GM19468 (cell line): ENCODE data around the gene RDX.
A peak's percentile ranks its signal among the peaks of the same experiment; 100 is the strongest.

ENCODE experiments used
- ATAC-seq: cut with Tn5 transposase; IDR thresholded peaks from one replicate; pipeline ENCODE4 v1.9.1; 2021; ENCODE audit warnings: mild to moderate bottlenecking, moderate library complexity, moderate number of reproducible peaks; ENCODE audit not compliant: unreplicated experiment; ENCODE audit errors: extremely low read depth

Gene RDX

DNA sequence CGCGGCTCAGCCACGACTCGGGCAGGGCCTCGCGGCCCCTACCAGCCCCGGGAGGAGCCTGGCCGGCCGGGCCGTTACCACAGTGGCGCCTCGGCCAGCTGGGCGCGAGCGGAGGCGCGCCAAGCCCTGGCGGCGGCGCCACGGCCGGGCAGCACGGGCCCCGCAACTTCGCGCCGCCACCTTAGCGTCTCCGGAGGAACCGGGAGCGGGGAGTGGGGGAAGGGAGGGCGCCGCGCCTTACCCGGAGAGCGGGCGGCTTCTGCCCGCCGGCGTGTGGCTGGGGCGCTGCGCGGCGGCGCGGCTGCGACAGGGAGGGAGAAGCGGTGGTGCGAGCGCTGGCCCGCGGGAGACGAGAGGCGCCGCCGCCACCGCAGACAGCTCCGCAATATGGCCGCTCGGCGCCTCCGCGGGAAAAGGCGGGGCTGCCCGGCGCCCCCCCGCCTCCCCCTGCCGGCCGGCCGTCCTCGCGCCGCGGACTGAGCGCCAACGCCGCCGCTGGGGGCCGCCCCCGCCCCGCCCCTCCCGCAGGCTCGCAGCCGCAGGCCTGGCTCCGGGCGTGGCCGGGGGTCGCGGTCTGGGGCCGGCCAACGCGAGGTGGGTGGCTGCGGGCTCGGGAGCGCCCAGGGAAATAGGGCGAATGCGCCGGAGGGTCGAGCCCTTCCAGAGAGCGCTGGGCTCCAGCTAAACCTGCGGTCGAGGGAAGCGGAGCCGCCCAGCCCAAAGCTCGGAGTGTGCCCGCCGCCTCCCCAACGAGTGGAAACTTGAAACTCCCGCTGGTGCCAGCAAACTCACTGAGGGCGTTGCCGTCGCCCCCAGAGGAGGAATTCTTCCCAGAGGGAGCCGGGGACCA is at the start of gene RDX:
TSS of gene RDX (minus strand) at position 389 of the 850 bp plus-strand sequence. CDS start 16,922 bp downstream, outside the sequence.
- peak; percentile 56 for ATAC-seq

DNA sequence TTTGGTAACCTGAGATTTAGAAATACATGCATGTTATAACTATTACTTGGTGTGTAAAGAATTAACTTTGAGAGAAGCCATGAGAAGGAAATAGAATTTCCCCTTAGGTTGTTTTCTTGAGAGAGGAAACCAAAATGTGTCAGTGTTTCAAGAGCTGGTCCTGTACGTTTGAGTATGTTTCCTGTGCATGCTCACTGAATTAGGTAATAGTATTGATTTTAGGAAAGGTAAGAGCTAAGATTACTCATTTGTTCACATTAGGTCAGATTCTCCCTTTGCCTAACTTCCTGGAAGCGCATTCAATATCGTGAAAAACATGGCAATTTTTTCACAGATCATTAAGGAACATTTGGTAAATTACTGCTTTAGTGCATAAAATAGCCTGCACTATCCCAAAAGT is 49.3 kb upstream of the RDX start:
- no peak for ATAC-seq

DNA sequence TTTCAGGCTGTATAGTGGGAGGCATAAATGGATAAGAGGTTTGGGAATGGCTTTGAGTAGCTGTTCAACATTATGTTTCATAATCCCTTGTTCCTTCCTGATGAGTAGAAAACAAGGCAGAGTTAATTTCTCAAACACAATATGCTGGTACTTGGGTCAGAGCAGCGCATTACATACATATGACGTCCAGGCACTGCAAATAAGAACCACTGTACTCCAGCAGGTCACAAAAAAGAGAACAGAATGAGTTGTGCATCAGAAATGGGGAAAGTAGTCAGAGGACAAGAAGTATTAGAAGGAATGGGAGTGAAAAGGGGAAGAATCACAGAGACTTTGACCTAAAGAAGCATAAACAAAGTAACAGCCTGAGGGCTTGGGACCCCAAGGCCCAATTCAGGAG is 44.0 kb upstream of the RDX start:
- ATAC-seq = no peak

DNA sequence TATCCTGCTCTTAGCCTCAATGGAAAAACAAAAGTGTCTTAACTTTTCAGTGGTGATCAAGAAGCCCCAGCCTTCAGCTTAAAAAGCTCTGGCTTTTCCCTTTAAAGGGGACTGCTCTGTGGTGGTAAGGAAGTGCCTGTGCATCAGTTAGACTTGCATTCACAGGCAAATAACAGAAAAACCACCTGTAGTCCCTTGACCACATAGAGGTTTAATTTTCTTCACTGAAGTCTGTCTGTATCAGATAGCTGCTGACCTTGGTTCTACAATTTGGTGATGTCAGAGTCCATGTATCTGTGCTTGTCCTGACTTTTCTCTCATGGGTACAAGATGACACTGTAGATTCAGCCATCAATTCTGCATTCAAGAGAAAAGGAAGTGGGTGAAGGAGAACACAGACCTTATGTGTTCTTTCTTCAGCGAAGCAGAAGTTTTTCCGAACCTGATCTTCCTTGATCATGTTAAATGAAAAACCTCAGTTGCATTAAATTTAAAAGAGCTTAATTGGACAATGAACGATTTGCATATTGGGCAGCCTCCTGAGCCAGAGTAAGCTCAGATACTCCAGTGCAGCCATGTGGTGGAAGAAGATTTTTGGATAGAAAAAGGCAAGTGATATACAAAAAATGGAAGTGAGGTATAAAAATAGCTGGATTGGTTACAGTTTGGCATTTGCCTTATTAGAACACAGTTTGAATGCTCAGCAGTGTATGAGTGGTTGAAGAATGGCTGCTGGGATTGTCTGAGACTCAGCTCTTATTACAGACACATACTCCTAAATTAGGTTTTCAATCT is 43.2 kb upstream of the RDX start:
- no peak for ATAC-seq

DNA sequence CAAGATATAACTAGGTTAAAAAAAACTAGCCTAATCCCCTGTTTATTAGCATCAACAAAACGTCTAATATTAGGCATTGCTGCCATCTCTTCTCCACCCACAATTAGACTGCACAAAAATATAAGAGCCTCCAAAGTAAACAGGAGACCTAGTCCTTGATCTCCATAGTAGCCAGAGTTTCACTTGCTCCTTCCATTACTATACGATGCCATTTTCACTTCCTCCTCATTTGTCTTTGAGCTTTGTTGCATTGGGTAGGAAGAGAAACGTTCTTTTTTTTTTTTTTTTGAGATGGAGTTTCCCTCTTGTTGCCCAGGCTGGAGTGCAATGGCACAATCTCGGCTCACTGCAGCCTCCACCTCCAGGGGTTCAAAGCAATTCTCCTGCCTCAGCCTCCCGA is 42.3 kb upstream of the RDX start:
- ATAC-seq = no peak

DNA sequence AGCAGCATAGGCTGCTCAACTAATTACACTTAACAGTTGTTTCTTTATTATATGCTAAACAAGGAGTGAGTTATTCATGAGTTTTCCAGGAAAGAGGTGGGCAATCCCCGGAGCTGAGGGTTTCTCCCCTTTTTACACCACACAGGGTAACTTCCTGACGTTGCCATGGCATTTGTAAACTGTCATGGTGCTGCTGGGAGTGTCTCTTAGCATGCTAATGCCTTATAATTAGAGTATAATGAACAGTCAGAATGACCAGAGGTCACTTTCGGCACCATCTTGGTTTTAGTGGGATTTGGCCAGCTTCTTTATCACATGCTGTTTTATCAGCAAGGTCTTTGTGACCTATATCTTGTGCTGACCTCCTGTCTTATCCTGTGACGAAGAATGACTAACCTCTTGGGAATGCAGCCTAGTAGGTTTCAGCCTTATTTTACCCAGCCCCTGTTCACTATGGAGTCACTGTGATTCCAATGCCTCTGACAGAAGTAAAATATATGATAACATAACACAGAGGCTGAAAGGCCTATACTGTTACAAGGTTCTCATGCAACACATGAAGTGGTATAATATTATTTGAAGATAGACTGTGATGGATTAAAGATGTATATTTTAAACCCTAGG is 41.3 kb upstream of the RDX start:
- ATAC-seq = no peak

DNA sequence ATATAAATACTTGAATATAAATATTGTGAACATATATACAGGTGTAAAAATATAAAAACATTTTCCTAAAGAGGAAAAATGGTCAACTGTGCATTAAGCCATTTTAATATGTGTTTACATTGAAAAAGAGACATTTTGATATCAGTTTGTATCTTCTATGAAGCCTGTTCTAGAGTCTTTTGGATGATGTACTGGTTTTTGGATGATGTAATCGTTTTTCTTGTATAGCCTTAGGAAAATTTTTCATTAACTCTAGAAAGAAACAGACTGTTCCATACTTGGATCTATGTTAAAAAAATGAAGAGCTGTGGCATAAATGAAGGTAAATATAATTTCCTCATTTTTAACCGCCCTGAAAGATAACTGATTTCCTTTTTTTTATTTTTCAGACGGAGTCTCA is 39.6 kb upstream of the RDX start:
- no peak for ATAC-seq

DNA sequence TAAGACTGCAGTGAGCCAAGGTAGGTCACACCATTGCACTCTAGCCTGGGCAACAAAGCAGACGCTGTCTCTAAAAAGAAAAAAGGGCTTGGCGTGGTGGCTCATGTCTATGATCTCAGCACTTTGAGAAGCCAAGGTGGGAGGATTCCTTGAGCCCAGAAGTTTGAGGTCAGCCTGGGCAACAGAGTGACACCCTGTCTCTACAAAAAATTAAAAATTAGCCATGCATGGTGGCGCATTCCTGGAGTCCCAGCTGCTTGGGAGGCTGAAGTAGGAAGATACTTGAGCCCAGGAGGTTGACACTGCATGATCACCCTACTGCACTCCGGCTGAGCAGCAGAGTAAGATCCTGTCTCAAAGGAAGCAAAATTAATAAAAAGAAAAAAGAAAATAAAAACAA is 38.9 kb upstream of the RDX start:
- ATAC-seq = no peak

DNA sequence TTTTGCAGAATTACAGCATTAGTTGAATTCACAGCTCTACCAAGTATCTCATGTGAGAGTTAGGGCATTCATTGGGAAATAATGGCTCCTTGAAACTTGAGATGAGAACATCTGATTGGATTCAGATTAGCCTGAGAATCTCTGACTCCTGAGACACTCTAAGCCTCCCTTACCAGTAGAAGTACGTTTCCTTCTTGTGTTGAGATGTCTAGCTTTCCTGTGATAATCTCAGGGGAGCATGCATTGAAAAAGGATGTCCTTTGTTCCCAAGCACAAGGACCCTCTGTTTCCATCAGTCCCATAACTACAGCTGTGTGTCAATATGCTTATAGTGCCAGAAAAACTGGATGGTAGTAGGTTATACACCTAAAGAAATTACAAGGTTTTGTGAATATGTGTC is 35.2 kb upstream of the RDX start:
- ATAC-seq = no peak

DNA sequence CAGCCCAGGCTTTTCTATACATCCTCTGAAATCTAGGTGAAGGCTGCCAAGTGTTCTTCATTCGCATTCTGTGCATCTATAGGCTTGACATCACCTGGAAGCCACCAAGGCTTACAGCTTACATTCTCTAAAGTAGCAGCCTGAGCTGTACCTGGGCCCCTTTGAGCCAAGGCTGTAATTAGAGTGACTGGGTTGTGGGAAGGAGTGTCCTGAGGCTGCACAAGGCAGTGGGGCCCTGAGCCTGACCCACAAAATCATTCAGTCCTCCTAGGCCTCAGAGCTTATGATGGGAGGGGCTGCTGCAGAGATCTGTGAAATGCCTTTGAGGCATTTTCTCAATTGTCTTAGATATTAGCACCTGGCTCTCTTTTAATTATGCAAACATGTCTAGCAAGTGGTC is 33.0 kb upstream of the RDX start:
- no peak for ATAC-seq

DNA sequence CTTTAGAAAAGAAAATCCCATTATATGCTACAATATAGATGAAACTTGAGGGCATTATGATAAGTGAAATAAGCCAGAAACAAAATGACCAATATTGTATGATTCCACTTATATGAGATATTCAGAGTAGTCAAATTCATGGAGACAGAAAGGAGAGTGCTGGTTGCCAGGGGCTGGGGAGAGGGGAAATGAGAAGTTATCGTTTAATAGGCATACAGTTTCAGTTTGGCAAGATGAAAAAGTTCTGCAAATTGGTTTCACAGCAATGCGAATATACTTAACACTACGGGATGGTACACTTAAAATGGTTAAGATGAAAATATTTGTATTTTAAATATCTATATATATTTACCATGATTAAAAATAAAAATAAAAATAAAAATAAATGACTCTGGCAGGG is 31.1 kb upstream of the RDX start:
- no peak for ATAC-seq

DNA sequence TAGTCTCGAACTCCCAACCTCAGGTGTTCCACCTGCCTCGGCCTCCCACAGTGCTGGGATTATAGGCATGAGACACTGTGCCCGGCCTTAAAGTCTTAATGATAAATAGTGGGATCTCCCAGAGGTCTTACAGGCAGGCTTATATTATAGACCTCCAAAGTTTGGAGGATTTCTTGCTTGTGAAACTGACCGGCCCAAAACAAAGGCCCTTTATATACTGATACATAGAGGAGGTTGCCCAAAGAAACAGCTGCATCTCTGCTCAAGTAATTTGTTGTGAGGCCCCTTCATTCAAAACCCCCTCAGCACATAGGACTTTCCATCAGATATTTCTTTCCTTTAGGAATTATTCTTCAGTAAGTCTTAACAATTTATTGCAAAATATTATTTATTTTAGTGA is 27.4 kb upstream of the RDX start:
- no peak for ATAC-seq

DNA sequence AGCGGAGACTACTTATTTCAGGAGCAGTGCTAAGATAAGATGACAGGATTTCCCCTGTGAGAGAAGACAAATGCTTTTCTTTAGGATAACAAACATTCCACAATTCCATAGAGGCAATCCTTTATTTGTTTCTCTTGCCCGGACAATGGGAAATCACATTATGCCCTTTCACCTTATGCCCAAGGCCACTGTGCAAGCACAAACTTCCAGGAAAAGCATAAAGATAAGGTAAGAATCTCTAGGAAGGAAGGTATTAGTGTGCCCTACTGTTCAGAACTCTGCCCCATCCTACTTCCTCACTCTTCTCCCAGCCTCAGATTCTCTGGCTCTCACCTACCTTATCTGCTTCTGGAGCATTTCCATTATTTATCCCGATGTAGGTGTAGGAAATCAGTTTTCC is 23.1 kb upstream of the RDX start:
- no peak for ATAC-seq

DNA sequence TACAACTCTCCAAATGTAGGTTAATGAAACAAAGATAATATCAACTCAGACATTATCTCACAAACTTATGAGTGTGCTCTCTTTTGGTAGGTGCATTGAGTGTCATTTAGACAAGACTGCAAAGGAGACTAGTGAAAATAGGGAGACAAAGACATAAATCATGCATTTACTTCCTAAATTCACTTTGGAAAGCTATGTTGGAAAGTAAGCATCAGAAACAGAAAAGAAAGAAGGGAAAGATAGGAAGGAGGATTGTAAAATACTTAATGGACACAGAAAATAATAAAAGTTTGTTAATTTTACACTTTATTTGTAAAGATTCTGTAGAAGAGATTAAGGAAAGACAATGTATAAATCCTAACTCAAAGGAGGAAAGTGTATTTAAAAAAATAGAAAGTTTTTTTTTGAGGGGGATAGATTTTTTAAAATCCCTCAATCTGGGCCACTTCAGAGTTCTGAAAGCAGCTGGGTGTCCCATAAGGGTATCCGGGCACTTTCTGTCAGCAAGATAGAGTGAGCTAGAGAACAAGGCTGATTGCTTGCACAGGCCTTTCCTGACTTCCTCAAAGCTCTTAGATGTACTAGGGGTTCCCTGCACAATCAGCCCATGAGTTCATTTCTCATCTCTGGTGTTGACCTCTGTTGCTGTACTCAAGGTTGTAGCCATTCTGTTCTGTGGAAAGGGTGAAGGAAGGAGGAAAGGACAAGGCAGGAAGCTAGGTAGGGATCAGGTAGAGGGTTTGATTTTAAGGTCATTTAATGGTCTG is 22.4 kb upstream of the RDX start:
- no peak for ATAC-seq

DNA sequence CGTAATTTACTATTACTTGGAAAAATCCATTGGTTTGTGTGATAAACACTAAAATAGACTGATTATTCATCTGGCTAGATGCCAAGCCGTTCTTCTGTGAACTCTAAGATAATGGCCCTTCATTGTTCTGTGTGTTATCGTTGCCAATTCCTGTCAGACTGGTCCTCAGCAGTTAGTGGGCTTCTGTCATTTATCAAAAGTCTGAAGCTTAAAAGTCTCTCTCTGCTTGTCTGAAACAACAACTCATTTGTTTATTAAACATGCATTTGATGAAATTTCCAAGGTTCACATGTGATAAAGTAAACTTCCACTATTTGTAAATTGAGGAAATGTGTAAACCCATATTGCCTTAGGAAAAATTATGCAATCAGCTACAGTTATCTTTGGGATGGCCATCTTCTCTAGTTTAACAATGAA is 21.1 kb upstream of the RDX start:
- ATAC-seq = no peak

DNA sequence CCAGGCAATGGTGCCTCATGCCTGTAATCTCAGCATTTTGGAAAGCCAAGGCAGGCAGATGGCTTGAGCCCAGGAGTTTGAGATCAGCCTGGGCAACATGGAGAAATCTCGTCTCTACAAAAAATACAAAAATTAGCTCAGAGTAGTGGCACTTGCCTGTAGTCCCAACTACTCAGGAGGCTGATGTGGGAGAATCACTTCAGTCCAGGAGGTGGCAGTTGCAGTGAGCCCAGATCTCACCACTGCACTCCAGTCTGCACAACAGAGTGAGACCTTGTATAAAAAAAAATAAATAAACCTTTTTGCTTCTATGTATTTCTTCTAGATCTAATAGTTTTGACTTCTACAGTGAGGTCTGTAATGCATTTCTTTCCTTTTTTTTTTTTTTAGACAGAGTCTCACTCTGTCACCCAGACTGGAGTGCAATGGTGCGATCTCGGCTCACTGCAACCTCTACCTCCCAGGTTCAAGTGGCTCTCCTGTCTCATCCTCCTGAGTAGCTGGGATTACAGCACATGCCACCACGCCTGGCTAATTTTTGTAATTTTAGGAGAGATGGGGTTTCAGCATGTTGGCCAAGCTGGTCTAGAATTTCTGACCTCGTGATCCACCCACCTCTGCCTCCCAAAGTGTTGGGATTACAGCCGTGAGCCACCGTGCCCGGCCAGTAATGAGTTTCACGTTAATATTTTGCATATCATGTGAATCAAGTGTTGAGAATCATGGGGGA is 18.1 kb upstream of the RDX start:
- ATAC-seq = no peak

DNA sequence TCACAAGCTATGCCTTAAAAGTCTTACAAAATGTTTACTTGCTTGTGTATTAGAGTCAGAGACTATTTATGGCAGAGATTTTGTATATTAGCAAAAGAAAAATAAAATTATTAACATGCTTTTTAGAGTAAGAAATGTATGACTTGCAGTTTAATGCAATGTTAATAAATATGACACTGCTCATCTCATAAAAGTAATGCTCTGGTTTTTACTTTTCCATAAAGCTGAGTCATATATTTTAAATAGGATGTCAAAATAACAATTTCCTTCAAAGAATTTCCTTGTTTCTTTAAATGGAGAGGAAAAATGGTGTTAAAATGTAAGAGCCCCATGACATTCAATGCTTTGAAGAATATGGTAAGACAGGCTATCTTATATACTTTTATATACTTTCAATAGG is 16.3 kb upstream of the RDX start:
- ATAC-seq = no peak

DNA sequence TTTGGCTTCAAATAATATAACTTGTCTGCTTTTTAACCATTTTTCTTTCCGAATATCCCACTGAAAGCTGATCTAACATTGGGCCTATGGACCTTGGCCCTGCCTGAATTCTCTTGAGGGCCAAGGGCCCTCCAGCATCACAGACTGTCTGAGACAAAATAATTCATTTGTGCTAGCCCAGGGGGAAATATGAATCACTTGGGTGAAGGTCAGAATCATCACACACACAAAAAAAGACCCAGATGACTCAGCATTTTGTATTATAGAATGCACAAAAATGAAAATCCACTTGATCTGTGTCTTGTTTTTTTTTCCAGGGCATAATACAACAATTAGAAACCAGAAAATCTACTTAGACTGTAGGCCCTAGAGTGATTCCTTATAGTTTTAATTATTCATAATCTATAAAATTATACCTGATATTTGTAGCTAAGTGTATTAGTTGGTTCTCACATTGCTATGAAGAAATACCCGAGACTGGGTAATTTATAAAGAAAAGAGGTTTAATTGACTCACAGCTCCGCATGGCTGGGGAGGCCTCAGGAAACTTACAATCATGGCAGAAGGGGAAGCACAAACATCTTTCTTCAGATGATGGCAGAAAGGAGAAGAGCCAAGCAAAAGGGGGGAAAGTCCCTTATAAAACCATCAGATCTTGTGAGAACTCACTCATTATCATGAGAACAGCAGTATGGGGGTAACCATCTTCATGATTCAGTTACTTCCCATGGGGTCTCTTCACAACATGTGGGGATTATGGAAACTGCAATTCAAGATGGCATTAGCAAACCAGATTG is 15.6 kb upstream of the RDX start:
- ATAC-seq = no peak

DNA sequence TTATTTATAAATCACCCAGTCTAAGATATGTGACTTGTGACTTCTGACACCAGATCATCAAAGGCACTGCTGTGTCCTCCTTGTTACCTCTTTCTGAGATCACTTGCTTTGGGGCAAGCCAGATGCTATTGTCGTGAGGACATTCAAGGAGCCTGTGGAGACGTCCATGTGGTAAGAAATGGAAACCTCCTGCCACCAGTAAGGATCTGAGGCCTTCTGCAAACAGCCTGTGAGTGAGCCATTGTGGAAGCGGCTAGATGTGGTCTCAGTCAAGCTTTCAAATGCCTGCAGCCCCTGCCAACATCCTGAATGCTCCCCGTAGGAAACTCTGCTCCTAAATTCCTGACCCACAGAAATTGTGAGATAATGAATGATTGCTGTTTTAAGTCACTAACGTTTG is 11.7 kb upstream of the RDX start:
- ATAC-seq = no peak
